NCI-H748 (cell line): ENCODE data around the gene AMDHD2.

Experiments
- DNase-seq: peaks from one replicate; lab custom pipeline; 2025; ENCODE audit not compliant: unreplicated experiment; lab: John Stamatoyannopoulos, UW

AMDHD2 gene

GRCh38 chr16:2515180-2515851, 4.9 kb upstream of the AMDHD2 start:
- no peak for DNase-seq

GRCh38 chr16:2516391-2517240, 3.6 kb upstream of the AMDHD2 start:
- no peak for DNase-seq

- no peak for DNase-seq
Observed at GRCh38 chr16:2517954-2518605, 2.1 kb upstream of the AMDHD2 start.

GRCh38 chr16:2518823-2519710, 1.1 kb upstream of the AMDHD2 start:
- DNase-seq: no peak

- DNase-seq: no peak
Observed at GRCh38 chr16:2519711-2520080, 475 bp upstream of the AMDHD2 start.

- DNase-seq: no peak
Observed at GRCh38 chr16:2520784-2521531, 787 bp downstream of the AMDHD2 start.

GRCh38 chr16:2523801-2524231, 3.6 kb downstream of the AMDHD2 start:
- no peak for DNase-seq

- no peak for DNase-seq
Observed at GRCh38 chr16:2524339-2524938, 4.3 kb downstream of the AMDHD2 start.

GRCh38 chr16:2526135-2526534, 6.0 kb downstream of the AMDHD2 start:
- no peak for DNase-seq

GRCh38 chr16:2527071-2527783, 7.1 kb downstream of the AMDHD2 start:
- DNase-seq: no peak

GRCh38 chr16:2527784-2528100, 7.6 kb downstream of the AMDHD2 start:
- no peak for DNase-seq

- no peak for DNase-seq
Observed at GRCh38 chr16:2528161-2529060, 8.2 kb downstream of the AMDHD2 start.

- no peak for DNase-seq
Observed at GRCh38 chr16:2529061-2529931, 9.1 kb downstream of the AMDHD2 start.

GRCh38 chr16:2529961-2530628, 9.9 kb downstream of the AMDHD2 start:
- DNase-seq: no peak

- no peak for DNase-seq
Observed at GRCh38 chr16:2530629-2531318, 10.6 kb downstream of the AMDHD2 start.

GRCh38 chr16:2531371-2531695, 11.2 kb downstream of the AMDHD2 start, which contains the start of gene CEMP1:
Gene CEMP1 (minus strand): TSS chr16:2531408. CDS start chr16:2531073, 335 bp downstream.
- no peak for DNase-seq
